Esophagus squamous epithelium (tissue), 5 donors: Measurements from ENCODE around the gene WFS1. TPM values are rescaled to one million over a fixed set of nuclear protein-coding genes. Genes with fewer than 3 reads are reported as not detected.
A peak's percentile ranks its signal among the peaks of the same experiment; 100 is the strongest.

Experiments
- DNase-seq: peaks from one replicate; lab custom pipeline; 2025; lab: John Stamatoyannopoulos, UW
- H3K27ac ChIP-seq, 4 donors: fragments of 200-600 bp; sonication (generic); one replicate each; pipeline ENCODE4 v1.5.1; 2016 to 2019; ENCODE audit warnings: mild to moderate bottlenecking in 1 of 4
- H3K27me3 ChIP-seq, 4 donors: fragments of 200-600 bp; sonication (generic); 1 replicate in 3 of 4; 2 replicates in 1 of 4; pipeline versions ENCODE4 v1.5.1 to v1.6.0; 2017 to 2021; ENCODE audit warnings: antibody characterized with exemption in 1 of 4
- H3K36me3 ChIP-seq, 3 donors: fragments of 200-600 bp; sonication (generic); one replicate each; pipeline ENCODE4 v1.5.1; 2016 to 2019
- H3K4me1 ChIP-seq, 3 donors: fragments of 200-600 bp; sonication (generic); one replicate each; pipeline ENCODE4 v1.5.1; 2017 to 2019
- H3K4me3 ChIP-seq, 4 donors: fragments of 200-600 bp; sonication (generic); 1 replicate in 3 of 4; 2 replicates in 1 of 4; pipeline ENCODE4 v1.5.1; 2016 to 2019; ENCODE audit warnings: mild to moderate bottlenecking in 2 of 4, moderate library complexity in 1 of 4
- H3K9me3 ChIP-seq, 3 donors: fragments of 200-600 bp; sonication (generic); one replicate each; pipeline ENCODE4 v1.5.1; 2016 to 2019
- CTCF ChIP-seq, 6 experiments: fragments of 450-650 bp in 4 of 6; fragments of 200-600 bp in 2 of 6; sonication (generic) in 2 of 6; IDR thresholded peaks; one replicate each; pipeline ENCODE4 v1.5.1; 2016 to 2019; ENCODE audit warnings: antibody characterized with exemption in 6 of 6, mild to moderate bottlenecking in 4 of 6, moderate library complexity in 4 of 6
- POLR2A ChIP-seq, 4 donors: fragments of 450-650 bp; IDR thresholded peaks; one replicate each; pipeline ENCODE4 v1.6.1; 2017; ENCODE audit warnings: antibody characterized with exemption in 4 of 4, mild to moderate bottlenecking in 4 of 4, moderate library complexity in 3 of 4
- WGBS, 2 donors: methylation state at CpG; one replicate each; pipeline ENCODE4 v1.1.5; 2018; 5-methylcytosine and 5-hydroxymethylcytosine counted together
- intact Hi-C: fragments of 100-400 bp; cut with DNase I; formaldehyde crosslinking; loops from one replicate; pipeline ENCODE4 v1.15.0; 2022
- total RNA-seq, 4 donors: library from RNA; depleted of rRNA; stranded (reverse); fragments of >200 nt; gene quantifications; one replicate each; pipeline ENCODE4 v1.1.0, GENCODE V29; 2016
- donor health status: DM: yes; HTN: yes; CAD: no.

Gene WFS1
- total RNA-seq, 4 donors from 2014 or later, result 6.5 to 20.4 (median 9.6) TPM

GRCh38 chr4:6271206-6271605 is 1.6 kb downstream of the WFS1 start:
- Histone ChIP-seq H3K4me1 (peaks cover 29 to 72% (median 43%) of the 10 kb centered on the region in 3 donors), H3K27ac (peak overlapping the region; percentile 45 to 91 (median 84)), H3K9me3 (no peaks in the 10 kb centered on the region), H3K4me3 (peak overlapping the region in 3 of 4 donors; percentile 65 to 93 (median 91)), H3K36me3 (no peaks in the 10 kb centered on the region), H3K27me3 (peaks cover 0 to 28% (median 0%) of the 10 kb centered on the region in 4 donors)
- 53 to 70% methylated on average over 5 to 9 of the region's 9 CpGs for WGBS, 2 donors
- DNase-seq, result no peak
- intact Hi-C loops, result no loop called here
- TF ChIP-seq POLR2A (IDR thresholded peaks at IDR 0.05) (no peak), CTCF (IDR thresholded peaks at IDR 0.05) (no peak)

GRCh38 chr4:6271701-6272465 is 2.2 kb downstream of the WFS1 start:
- intact Hi-C loops, result no loop called here
- peaks cover 29 to 79% (median 50%) of the 10 kb centered on the region in 3 donors for H3K4me1 ChIP-seq
- DNase-seq, result no peak

GRCh38 chr4:6272863-6273660 is 3.4 kb downstream of the WFS1 start:
- DNase-seq, result no peak
- Histone ChIP-seq H3K27ac (peak overlapping the region in 3 of 4 donors; percentile 80 to 91 (median 89)), H3K27me3 (peaks cover 0 to 33% (median 0%) of the 10 kb centered on the region in 4 donors), H3K4me1 (peaks cover 29 to 91% (median 59%) of the 10 kb centered on the region in 3 donors), H3K4me3 (peak overlapping the region in 1 of 4 donors; percentile 18), H3K36me3 (no peaks in the 10 kb centered on the region), H3K9me3 (no peaks in the 10 kb centered on the region)
- TF ChIP-seq POLR2A (IDR thresholded peaks at IDR 0.05), result no peak
- no peak for TF ChIP-seq CTCF (IDR thresholded peaks at IDR 0.05)
- WGBS, 2 donors, result 47 to 61% methylated on average over 7 to 12 of the region's 15 CpGs
- intact Hi-C loops, result no loop called here

More at GRCh38 chr4:6271701-6272465, 2.2 kb downstream of the WFS1 start:
- 55 to 74% methylated on average over 7 to 12 of the region's 15 CpGs for WGBS, 2 donors
- Histone ChIP-seq H3K4me3 (peak overlapping the region in 2 of 4 donors; percentile 91 to 93), H3K36me3 (no peaks in the 10 kb centered on the region), H3K27me3 (peaks cover 0 to 33% (median 0%) of the 10 kb centered on the region in 4 donors), H3K27ac (peak overlapping the region; percentile 45 to 91 (median 84)), H3K9me3 (no peaks in the 10 kb centered on the region)
- TF ChIP-seq POLR2A (IDR thresholded peaks at IDR 0.05) (no peak), CTCF (IDR thresholded peaks at IDR 0.05) (no peak)

- H3K27ac ChIP-seq, result peak overlapping the region in 3 of 4 donors; percentile 80 to 91 (median 89)
- no peaks in the 10 kb centered on the region for H3K9me3 ChIP-seq
- 36 to 56% methylated on average over 1 of the region's 1 CpG for WGBS, 2 donors
- no peak for DNase-seq
- H3K4me1 ChIP-seq, result peaks cover 34 to 96% (median 65%) of the 10 kb centered on the region in 3 donors
- H3K27me3 ChIP-seq, result peaks cover 0 to 33% (median 0%) of the 10 kb centered on the region in 4 donors
- intact Hi-C loops, result no loop called here
- TF ChIP-seq POLR2A (IDR thresholded peaks at IDR 0.05) (no peak), CTCF (IDR thresholded peaks at IDR 0.05) (no peak)
- no peaks in the 10 kb centered on the region for H3K36me3 ChIP-seq
- peak overlapping the region in 1 of 4 donors; percentile 18 for H3K4me3 ChIP-seq
Observed at GRCh38 chr4:6273661-6273990, 4.0 kb downstream of the WFS1 start.
